LNCAP (cell line): ENCODE measurements around the gene EIF3F.

Experiments used
- CTCF ChIP-seq: fragments of 450-650 bp; IDR thresholded peaks from 2 replicates; pipeline ENCODE4 v1.5.1; 2017; ENCODE audit warnings: mild to moderate bottlenecking

Gene EIF3F

DNA sequence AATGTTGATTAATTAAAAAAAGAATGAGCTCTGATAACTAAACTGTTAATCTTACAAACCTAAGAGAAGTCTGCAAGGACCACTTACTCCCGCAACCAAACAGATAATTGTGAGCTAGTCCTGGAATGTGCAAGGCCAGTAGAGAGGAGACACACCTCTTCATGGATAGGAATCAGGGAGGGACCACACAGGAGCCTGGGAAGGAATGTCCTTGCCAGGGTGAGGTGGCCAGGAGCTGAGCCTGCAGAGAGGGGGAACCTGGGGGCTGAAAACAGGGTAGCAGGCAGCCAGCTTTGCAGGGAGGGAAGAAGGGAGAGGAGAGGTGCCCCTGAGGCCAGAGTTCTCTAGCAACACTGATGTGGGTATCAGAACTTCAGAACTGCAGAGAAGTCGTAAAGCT, 12.5 kb upstream of the EIF3F start:
- no peak for TF ChIP-seq CTCF

DNA sequence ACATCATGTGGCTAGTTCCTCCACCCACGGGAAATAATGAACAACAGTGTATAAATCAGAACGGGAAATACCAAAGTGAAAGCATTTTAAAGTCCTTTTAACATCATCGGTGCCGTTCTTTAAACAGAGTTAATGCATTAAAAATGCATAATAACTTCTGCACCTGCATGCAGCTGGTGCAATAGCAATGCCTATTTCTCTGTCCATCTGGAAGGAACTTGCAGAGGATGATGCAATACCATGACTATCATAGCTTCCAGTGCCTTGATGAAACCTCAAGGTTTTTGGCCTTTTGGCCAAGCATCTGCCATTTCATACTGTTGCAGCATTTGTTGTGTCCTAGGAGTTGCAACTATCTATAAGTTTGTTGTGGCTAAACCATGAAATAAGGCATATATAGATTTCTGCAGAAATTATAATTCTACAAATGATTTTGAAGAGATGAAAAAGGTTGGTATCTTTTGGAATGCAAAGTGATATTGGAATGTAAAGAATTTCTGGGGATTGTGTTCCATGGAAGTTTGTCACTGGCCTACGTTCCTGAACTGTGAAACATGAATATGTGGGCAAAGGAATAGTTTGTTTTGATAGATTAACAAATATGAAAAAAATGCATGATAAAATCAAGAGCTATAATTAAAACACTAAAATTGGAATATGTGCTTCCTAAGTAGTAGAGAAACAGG, 9.8 kb upstream of the EIF3F start:
- TF ChIP-seq CTCF: no peak

- TF ChIP-seq CTCF: no peak
Measured at GRCh38 chr11:7981619-7982157, 5.4 kb upstream of the EIF3F start.

GRCh38 chr11:7982582-7983119, 4.5 kb upstream of the EIF3F start:
- no peak for TF ChIP-seq CTCF

DNA sequence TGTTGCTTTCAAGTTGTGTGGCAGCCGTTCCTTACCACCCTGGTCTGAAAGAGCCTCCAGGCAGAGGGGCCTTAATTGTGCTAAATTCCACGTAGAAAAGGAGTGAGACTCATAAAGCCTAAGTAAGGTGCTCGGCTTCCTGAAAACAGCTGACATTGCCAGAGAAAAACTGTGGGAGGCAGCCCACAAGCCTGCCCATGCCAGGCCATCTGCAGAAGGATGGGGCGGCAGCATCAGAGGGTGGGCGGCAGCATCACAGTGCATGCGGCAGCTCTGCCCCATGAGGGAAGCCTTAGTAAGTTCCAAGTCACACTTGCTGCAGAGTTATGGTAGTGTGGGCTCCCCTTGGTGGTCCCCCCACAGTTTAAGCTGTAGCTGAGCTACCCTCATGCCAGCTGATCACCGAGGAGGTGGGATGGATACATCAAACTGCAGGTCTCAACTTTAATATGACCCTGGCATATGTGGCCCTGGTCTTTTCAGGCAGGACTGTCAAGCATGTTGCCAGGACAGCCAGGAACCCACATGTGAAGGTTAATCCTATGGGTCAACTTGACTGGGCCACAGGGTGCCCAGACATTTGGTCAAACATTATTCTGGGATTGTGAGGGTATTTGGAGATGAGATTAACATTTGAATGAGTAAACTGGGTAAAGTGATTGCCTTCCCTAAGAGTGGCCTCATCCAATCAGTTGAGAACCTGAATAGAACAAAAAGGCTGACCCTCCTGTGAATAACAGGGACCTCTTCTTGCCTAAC, 3.1 kb upstream of the EIF3F start:
- no peak for TF ChIP-seq CTCF

GRCh38 chr11:7994581-7995278, 7.6 kb downstream of the EIF3F start:
- TF ChIP-seq CTCF: no peak

DNA sequence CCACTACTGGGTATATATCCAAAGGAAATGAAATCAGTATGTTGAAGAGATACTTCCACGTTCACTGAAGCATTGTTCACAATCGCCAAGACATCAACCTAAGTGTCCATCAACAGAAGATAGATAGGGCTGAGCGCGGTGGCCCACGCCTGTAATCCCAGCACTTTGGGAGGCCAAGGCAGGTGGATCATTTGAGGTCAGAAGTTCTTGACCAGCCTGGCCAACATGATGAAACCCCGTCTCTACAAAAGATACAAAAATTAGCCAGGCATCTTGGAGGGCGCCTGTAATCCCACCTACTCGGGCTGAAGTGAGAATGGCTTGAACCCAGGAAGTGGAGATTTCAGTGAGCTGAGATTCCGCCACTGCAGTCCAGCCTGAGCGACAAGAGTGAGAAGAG, 12.7 kb downstream of the EIF3F start:
- no peak for TF ChIP-seq CTCF
